HG02571 (cell line): Measurements from ENCODE around the gene SYNJ2BP.

Source experiments
- ATAC-seq: cut with Tn5 transposase; IDR thresholded peaks from one replicate; pipeline ENCODE4 v1.9.1; 2021; ENCODE audit warnings: mild to moderate bottlenecking, moderate library complexity; ENCODE audit not compliant: unreplicated experiment

Gene SYNJ2BP

DNA sequence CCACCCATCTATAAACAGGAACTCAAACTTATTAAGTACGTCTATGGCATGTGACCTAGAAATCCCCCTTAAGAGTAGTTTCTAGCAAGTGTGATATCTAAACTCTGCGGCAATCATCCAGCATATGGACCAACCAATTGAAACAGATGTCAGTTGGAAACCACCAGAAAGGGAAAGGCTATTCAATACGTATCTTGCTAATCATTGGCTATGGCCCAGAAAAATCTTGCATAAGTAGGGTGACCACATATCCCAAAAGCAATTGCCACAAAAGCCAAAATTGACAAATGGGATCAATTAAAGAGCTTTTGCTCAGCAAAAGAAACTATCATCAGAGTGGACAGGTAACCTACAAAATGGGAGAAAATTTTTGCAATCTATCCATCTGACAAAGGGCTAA is 24.2 kb downstream of the SYNJ2BP start:
- ATAC-seq = no peak

DNA sequence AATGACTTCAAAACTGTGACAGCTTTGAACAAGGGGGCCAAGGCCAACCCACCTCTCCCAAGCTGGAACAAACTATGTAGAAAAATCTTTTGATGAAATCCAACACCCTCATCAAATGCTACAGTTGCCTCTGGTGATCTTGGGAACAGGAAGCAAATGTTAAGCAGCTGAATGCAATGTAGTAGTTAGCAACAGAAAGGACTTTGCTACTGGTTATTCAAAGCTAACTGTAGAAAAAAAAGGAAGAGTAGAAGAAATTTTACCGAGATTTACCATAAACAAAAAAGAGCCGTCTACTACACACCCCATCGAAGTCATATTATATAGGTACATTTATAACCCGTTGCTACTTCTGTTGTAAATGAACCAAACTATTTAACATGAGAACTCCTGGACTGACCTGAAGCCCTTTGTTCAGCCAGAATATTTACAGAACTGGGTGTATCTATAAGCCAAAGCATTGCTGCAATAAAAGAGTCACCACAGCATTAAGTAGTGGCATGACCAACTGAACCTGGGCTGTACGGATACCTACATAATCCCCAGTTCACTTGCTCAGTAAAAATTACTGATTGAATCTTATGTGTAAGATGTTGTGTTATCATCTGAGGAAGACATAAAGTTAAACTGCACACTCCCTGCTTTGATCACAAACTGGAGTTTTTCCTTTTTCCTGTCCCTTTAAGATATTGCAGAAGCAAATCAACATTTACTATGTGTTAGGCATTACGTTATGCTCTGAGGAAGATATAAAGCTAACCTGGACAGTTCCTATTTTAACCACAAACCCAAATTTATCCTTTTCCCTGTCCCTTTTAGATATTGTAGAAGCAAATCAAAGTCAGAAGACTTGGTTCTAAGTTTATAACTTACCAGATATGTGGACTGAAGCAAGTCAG is 25.1 kb downstream of the SYNJ2BP start:
- no peak for ATAC-seq

GRCh38 chr14:70382536-70382935 is 34.4 kb downstream of the SYNJ2BP start:
- ATAC-seq = no peak

DNA sequence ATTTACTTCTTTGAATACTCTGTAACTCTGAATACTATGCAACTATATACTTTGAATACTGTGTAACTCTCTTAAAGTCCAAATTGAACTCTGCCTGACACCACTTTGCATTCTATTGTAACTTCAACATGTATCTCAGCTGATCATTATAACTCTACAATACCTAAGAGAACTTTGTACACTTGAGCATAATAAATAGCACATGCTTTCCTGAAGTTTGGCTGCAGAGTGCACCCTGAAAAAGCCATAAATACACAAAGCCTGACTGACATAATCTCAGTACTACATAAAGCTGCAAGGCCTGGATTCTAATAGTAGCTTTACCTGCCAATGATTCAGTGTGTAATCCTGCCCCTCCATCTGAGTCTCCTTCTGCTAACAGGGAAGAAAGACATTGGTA is 36.1 kb downstream of the SYNJ2BP start:
- ATAC-seq = no peak

DNA sequence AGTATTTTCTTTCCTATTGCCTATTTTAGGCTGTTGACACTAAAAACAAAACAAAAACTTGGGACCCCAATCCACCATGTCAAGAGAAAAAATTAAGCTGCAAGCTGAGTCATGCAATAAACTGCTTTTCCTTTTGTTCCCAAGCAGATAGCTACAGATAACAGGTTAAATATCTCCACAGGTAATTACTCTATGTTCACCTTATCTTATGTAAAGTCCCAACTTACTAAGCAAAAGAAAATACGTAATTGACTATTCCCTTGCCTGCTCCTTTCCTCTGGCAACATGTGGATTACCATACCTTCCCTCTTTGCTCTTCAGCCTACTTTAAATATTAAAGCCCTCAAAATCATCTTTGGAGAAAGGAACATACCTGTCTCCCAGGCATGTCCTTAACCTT is 38.2 kb downstream of the SYNJ2BP start:
- no peak for ATAC-seq
